Chondrocyte (in vitro differentiated cells): ENCODE results near the gene TBC1D21. TPM values are rescaled to one million over a fixed set of nuclear protein-coding genes. Genes with fewer than 3 reads are reported as not detected.

ENCODE experiments used
- DNase-seq: peaks from one replicate; pipeline ENCODE4 v3.0.0; 2021; ENCODE audit warnings: mixed read lengths, low spot score
- H3K27ac Mint-ChIP-seq: one replicate; pipeline ENCODE4 v1.8.0; 2021; ENCODE audit warnings: mild to moderate bottlenecking, moderate library complexity, mixed read lengths; ENCODE audit not compliant: unreplicated experiment
- H3K27me3 Mint-ChIP-seq: 2 replicates; pipeline ENCODE4 v1.8.0; 2021; ENCODE audit warnings: low read depth, mixed read lengths
- H3K36me3 Mint-ChIP-seq: 2 replicates; pipeline ENCODE4 v1.8.0; 2021; ENCODE audit warnings: low read depth, mixed read lengths
- H3K4me1 Mint-ChIP-seq: 2 replicates; pipeline ENCODE4 v1.8.0; 2021; ENCODE audit warnings: low read depth, mild to moderate bottlenecking, mixed read lengths
- H3K4me3 Mint-ChIP-seq: one replicate; pipeline ENCODE4 v1.8.0; 2021; ENCODE audit warnings: mild to moderate bottlenecking, moderate library complexity, mixed read lengths; ENCODE audit not compliant: unreplicated experiment
- H3K9me3 Mint-ChIP-seq: 2 replicates; pipeline ENCODE4 v1.8.0; 2021; ENCODE audit warnings: low read depth, mixed read lengths
- CTCF ChIP-seq: fragments of 200-600 bp; sonication (generic); IDR thresholded peaks from 2 replicates; pipeline ENCODE4 v1.5.0; 2021; ENCODE audit warnings: antibody characterized with exemption, mild to moderate bottlenecking, moderate library complexity
- total RNA-seq: library from RNA; stranded (reverse); gene quantifications from 3 replicates; pipeline ENCODE4 v1.2.1, GENCODE V29; 2021

TBC1D21 gene
- total RNA-seq, 1 donor from 2014 or later = not detected

- Mint-ChIP-seq H3K27ac (no peak overlapping the region), H3K27me3 (no peaks in the 10 kb centered on the region), H3K36me3 (peaks cover 25% of the 10 kb centered on the region), H3K4me1 (peaks cover 43% of the 10 kb centered on the region), H3K9me3 (no peaks in the 10 kb centered on the region), H3K4me3 (no peak overlapping the region)
- DNase-seq = peak; percentile 42
- TF ChIP-seq CTCF = no peak
Observed at GRCh38 chr15:73919706-73920105, 46.3 kb downstream of the TBC1D21 start.

- H3K27me3 Mint-ChIP-seq = no peaks in the 10 kb centered on the region
- peak overlapping the region; percentile 61 for H3K4me3 Mint-ChIP-seq
- TF ChIP-seq CTCF = no peak
- peaks cover 17% of the 10 kb centered on the region for H3K36me3 Mint-ChIP-seq
- no peaks in the 10 kb centered on the region for H3K9me3 Mint-ChIP-seq
- peak overlapping the region; percentile 90 for H3K27ac Mint-ChIP-seq
- DNase-seq = no peak
- H3K4me1 Mint-ChIP-seq = peaks cover 57% of the 10 kb centered on the region
Observed at GRCh38 chr15:73921254-73921925, 48.0 kb downstream of the TBC1D21 start.

GRCh38 chr15:73922186-73923151, 49.1 kb downstream of the TBC1D21 start:
- H3K36me3 Mint-ChIP-seq = peaks cover 15% of the 10 kb centered on the region
- no peaks in the 10 kb centered on the region for H3K9me3 Mint-ChIP-seq
- no peaks in the 10 kb centered on the region for H3K27me3 Mint-ChIP-seq
- peak overlapping the region; percentile 90 for H3K27ac Mint-ChIP-seq
- H3K4me3 Mint-ChIP-seq = peak overlapping the region; percentile 61
- H3K4me1 Mint-ChIP-seq = peaks cover 57% of the 10 kb centered on the region
- TF ChIP-seq CTCF = no peak
- peak; percentile 83 for DNase-seq

- peaks cover 8% of the 10 kb centered on the region for H3K36me3 Mint-ChIP-seq
- H3K4me1 Mint-ChIP-seq = peaks cover 58% of the 10 kb centered on the region
- peak overlapping the region; percentile 90 for H3K27ac Mint-ChIP-seq
- no peak for TF ChIP-seq CTCF
- no peaks in the 10 kb centered on the region for H3K27me3 Mint-ChIP-seq
- DNase-seq = peak; percentile 79
- no peaks in the 10 kb centered on the region for H3K9me3 Mint-ChIP-seq
- peak overlapping the region; percentile 61 for H3K4me3 Mint-ChIP-seq
Observed at GRCh38 chr15:73923156-73923487, 49.8 kb downstream of the TBC1D21 start.

GRCh38 chr15:73923488-73924164, 50.3 kb downstream of the TBC1D21 start:
- no peaks in the 10 kb centered on the region for H3K9me3 Mint-ChIP-seq
- DNase-seq = peak; percentile 56
- peak overlapping the region; percentile 38 for H3K4me3 Mint-ChIP-seq
- peak overlapping the region; percentile 90 for H3K27ac Mint-ChIP-seq
- no peak for TF ChIP-seq CTCF
- peaks cover 61% of the 10 kb centered on the region for H3K4me1 Mint-ChIP-seq
- H3K27me3 Mint-ChIP-seq = no peaks in the 10 kb centered on the region
- peaks cover 4% of the 10 kb centered on the region for H3K36me3 Mint-ChIP-seq
